Fibroblast of the conjunctiva (primary cell): ENCODE data around the gene MBNL1.
"Not testable (repeated sequence)": the region's sequence is repeated elsewhere in the genome, so short reads cannot be mapped to it uniquely, and the experiment has no call there.

Experiments
- DNase-seq: peaks from one replicate; pipeline ENCODE4 v3.0.0-alpha.2; 2010; ENCODE audit warnings: low read depth

The MBNL1 gene

DNA sequence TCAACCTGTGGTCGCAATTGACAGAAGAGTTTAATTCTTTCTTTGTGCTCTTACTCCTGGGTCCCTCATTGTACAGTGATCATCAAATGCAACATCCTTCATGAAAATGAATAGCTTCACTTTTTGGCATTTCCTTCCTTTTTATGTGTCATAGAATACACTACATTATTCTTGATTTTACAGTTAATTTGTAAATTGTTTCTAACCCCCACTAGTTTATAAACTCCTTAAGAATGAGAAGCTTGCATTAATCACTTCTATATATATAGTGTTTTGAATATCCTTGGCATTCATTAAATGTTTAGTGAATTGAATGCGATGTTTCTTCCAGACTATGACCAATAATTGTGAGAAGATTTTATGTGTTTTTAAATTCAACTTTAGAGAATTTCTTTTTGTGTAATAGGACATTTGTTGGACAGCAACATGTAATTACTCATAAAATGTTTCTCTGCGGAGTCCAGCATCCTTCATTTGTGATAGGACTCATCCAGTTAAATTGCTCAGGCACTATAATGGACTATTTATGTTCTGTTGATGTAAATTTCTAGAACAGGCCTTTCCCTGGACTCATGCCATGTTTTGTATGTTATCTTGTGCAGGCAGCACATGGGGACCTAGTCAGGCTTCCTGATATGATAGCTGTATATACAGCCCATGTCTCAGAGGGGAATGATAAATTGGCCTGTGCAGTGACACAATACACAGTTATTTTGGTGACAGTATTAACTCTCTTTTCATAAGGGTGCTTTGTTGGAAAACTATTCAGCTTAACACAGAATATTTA, 51.3 kb downstream of the MBNL1 start:
- no peak for DNase-seq

DNA sequence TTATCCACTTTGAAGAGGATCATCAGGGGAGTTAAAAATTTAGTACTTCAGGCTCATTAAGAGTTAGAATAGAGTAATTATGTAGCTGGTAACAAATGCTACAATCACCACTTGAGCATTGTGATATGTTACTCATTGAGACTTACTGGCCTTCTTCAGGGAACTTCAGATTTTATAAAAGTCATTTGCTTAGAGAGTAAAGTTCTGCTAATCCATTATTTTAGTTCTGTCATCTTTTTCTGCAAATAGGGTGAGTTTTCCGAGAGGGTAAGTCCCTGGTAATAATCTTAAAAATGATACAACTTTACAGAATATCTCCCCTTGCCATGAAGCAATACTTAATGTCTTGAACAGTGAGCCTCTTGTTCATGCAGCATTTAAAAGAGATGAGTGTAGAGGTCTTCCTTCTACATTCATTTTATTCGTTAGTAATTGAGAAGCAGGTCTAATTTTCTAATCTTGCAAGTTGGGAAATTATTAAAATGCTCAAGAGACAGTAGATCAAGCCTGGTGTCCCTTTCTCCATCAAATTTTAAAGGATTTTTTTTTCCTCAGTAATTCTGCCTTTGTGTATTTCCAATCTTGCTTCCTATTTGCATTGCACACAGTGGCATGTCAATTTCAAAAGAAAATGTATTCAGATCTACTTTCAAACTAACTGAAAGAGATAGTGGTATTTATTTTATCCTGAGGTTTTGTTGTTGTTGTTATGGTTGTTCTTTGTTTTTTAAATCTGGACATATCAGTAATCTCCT, 52.6 kb downstream of the MBNL1 start:
- DNase-seq = no peak

DNA sequence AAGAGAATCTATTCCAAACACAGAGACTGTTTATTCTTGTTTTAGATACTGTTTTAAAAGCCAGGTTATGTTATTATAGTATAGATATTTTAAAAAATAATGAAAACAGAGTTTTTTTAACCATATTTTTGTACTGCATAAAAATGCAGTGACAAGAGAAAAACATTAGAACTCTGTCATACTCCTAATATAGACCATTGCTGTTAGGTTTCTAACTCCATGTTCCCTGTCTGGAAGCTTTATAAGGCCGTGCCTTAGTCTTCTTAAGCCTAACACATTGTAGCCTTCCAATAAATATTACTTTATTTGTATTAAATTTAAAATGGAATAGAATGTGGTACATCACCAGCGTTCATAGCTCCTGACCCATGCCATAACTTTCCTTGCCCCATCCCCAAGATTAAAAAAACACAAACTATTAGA, 53.2 kb downstream of the MBNL1 start:
- DNase-seq = no peak

DNA sequence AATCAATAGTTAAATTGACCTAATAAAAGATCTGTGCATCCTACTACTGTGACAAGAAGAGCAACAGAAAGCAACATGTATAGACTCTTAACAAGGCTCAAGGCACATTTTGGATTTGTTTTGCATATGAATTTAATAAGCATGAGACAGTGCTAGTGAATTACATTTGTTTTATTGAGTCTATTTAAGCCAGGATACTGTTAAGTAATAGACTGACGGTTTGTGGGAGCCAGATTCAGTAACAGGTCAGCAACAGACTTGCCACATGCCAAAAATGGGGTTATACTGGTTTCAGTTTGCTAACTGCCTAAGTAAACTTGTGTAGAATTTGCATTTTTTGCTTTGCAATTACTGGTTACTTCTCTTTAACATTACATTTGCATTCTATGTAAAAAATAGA, 54.0 kb downstream of the MBNL1 start:
- peak; percentile 10 for DNase-seq

DNA sequence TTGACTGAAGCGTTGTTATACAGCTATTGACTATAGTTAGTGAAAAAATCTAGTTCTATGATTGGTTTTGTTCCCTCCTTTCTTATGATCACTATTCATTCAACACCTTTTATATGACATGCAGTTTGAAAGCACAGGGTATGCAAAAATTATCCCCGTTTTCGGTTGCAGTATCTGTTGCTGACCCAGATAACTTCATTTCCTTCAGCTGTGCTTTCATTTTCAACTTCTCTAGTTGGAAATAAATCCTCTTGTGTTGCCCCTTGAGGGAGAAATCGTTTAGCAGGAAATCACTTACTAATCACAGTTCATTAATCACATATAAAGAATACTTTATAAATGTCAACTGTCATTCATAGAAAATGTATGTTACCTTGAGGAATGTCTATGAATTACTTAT, 55.1 kb downstream of the MBNL1 start:
- DNase-seq = no peak

DNA sequence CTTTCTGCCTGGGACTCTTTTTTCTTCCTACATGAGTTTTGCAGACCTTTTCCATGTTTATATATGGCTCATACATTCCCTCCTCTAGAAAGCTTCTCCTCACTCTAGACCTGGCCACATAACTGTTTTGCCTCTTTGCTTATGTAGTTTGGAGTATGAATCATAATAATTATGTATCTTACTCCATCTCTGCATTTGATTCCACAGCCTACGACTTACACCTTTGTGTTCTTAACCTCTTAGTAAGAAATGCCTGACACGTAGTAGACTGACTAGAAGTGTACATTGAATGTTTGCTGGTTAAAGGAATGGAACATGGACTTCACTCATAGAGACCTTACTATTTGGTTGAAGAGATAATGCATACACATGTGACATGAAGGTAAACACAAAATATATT, 56.4 kb downstream of the MBNL1 start:
- DNase-seq = no peak

DNA sequence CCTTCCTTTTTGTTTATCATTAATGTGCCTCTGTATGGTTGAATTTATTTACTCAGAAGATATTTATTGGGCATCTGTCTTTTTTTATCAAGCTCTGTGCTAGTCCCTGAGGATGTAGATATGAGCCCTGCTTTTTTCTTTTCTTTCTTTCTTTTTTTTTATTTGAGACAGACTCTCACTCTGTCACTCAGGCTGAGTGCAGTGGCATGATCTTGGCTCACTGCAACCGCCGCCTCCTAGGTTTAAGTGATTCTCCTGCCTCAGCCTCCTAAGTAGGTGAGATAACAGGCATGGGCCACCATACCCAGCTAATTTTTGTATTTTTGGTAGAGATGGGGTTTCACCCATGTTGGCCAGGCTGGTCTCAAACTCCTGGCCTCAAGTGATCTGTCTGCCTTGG, 58.5 kb downstream of the MBNL1 start:
- no peak for DNase-seq

DNA sequence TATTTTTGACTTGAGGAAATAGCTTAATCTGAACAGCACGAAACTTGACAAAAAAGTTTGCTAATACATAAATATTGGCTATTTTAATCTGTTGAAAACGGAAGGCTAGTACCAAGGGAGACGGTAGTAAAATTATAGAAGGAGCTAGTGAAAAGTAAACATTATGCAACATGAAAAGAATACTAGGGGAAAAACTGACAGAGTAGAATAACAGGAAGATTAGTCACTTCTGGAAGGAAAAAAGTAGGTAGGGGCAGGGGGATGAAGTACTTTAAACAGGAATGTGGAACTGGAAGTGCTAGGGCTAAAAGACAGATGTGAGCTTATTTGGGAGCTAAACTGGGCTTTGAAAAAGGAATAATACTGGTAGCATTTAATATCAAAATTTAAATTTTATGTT, 60.1 kb downstream of the MBNL1 start:
- peak; percentile 79 for DNase-seq

DNA sequence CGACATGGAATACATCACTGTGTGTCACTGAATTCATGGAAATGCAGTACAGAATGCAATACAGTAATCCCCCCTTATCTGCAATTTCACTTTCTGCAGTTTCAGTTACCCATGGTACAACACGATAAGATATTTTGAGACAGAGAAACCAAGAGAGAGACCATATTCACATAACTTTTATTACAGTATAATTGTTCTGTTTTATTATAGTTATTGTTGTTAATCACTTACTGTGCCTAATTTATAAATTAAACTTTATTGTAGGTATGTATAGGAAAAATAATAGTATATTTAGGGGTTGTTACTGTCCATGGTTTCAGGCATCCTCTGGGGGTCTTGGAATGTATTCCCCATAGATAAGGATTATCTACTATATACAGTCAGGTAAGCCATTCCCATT, 61.8 kb downstream of the MBNL1 start:
- DNase-seq = no peak

DNA sequence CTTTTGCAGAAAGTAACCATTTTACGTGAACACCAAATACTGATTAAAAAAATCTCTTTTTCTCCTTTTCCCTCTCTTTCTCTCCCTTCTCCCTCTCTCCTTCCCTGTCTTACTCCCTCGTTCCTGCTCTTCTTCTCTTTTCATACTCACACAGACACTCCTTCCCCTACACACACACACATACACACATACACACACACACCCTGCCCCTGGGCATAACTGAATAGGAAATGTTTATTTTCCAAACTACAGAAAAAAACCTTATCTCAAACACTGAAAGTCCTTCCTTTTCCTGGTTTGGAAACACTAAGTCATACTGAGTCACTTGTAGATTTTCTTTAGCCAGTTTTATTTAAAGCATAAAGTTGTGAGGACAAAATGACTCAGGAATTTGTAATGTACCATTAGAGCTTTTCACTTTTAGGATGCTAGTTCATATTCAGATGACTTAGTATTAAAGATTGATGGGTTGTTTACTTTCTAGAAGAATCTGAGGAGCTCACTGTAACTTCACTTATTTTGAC, 62.4 kb downstream of the MBNL1 start:
- DNase-seq = peak; percentile 45

DNA sequence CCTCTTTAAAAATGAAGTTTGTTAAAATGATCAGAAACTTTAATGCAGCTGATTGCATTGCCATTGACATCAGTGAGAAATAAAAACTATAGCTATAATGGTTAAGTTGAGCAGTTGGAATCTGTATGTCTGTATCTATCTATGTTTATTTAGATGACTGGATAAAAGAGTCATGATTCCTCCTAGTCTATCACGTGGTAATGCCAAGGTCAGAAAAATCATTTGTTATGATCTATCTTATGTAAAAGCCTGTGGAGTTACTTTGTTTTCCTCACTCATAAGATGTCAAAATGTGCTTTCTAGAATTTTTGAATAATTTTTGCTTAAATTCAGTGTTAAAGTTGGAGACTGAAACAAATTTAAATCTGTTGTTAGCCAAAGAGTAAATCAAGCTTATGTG, 63.3 kb downstream of the MBNL1 start:
- no peak for DNase-seq

DNA sequence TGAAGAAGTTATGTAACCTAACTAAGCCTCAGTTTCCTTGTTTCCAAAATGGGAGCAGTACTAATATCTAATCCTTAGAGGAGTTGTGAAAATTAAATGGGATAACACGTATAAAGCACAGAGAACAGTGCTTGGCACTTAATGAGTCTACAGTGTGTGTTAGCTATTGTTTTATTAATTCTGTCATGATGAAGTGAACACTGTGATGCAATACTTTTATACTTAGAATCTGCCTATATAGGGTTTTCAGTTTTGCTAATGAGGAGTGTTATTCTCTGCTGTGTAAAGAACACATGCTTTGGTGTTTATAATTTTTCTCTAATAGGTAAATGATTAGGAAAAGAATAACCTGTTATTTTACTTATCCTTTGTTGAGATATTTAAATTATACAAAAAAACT, 65.2 kb downstream of the MBNL1 start:
- DNase-seq = no peak

DNA sequence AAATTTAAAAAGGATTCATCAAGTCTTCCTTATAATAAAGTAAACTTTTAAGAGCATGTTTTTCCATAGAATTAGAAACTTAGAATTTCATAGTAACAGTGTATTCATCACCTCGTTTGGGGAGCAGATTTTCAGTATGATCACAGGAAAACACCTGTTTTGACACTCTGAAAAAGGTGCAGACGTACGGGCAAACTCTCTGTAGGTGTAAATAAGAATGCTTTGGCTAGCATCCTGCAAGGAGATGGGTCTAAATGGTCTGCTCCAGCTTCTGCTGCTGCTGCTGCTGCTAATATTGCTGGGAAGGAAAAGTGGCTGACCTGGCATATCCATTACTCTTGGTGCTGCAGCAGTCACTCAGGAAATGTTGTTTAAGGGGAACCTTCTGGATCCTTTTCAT, 66.0 kb downstream of the MBNL1 start:
- DNase-seq = no peak

DNA sequence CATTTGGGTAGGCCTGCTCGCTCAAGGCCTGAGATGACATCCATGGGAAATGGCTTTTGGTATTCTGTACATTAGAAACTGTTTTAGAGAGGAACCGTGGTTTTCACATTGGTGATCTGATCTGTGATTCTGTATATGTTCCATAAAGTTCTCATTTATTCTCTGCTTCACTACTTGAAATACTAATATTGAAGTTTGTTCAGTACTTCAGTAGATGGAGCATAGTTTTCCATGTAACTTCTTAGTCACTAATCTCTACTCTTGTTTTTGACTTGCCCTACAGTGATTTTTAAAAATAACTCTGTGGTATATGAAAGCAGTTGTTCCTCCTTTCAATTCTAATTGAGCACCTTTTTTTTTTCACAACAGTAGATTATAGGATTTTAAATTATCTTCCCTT, 66.5 kb downstream of the MBNL1 start:
- no peak for DNase-seq

DNA sequence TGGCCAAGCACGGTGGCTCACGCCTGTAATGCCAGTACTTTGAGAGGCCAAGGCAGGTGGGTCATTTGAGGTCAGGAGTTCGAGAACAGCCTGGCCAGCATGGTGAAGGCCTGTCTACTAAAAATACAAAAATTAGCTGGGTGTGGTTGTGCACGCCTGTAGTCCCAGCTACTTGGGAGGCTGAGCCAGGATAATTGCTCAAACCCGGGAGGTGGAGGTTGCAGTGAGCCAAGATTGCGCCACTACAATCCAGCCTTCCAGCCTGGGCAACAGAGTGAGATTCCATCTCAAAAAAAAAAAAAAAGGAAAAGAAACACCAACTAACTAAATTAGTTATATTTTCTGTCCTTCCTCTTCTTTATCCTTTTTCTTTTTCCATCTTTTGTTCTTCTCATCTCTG, 68.6 kb downstream of the MBNL1 start:
- not testable (repeated sequence) for DNase-seq

DNA sequence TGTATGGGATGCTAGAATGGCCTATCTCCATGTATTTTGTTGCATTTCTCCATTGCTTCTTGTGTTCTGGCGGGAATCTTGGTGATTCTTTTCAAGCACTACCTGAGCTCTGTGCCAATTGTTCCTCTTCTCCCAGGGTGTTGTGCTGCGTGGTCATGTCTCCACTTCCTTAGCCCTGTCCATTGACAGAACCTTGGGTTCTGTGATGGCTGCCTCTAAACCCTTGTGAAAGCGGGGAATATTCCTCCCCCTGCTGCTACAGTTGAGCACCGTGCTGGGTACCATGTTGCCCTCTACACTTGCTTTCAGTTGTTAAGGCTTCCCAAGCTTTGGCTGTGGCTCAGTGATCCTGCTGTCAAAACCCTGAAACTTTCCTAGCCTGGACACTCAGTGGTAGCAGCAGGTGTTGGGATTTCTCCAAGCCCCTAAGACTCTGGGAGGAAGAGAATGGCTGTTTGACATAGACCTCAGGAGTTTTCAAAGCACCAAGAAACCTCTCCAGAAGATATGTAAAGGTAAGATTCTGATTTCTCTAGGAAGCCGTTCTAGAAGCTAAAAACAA, 69.5 kb downstream of the MBNL1 start:
- DNase-seq = no peak

DNA sequence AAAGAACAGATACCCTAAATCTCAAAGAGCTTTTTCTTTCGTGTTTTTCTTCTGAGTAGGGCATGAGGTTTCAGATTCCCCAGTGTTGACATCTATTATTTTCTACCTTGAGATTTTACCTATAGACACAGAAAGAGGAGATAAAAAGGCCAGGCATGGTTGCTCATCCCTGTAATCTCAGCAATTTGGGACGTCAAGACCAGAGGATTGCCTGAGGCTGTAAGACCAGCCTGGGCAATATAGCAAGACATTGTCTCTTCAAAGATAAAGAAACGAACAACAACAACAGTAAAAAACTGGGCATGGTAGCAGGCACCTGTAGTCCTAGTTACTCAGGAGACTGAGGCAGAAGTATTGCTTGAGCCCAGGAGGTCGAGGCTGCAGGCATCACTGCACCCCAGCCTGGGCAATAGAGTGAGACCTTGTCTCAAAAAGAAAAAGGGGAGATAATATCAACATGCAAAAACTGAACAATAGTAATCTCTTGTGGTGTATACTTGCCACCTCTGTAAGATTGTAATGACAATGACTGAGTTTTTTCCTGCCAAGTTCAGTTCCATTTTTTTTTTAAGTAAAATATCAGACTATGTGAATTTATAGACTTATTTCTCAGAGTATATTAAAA, 71.3 kb downstream of the MBNL1 start:
- DNase-seq = no peak

DNA sequence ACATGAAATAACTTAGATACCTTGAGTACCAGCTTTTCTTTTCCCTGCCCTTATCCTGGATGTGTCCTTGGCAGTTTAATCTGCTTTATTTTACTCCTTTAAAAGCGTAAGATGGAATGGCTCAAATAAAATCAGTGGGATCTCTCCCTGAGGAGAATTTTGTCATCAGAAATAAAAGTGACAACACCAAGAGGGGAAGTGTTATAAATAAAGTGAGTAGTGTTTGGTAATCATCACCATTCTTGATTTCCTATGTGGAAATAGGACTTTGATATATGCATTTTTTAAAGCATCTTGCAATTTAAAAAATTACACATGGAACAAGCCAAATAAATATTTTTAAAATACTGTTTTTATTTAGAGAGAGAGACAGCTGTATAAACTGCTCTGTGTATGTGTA, 76.5 kb downstream of the MBNL1 start:
- no peak for DNase-seq

DNA sequence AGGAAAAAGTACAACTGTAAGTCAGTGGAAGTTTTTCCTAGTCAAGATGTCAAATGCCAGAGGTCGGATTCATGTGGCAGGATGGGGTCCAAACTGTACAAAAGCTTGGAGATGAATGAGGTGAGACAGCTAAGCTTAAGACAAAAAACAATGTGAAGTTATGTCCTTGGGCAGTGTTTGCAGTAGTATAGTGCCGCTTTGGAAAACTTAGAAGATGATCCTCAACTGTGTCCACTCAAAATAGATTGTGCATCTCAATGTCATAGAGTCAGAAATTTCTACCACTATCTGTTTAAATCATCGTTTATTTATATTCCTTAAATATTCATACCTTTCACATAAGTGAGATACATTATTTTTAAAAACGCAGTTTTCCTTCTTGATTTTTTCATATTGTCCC, 77.3 kb downstream of the MBNL1 start:
- DNase-seq = no peak

DNA sequence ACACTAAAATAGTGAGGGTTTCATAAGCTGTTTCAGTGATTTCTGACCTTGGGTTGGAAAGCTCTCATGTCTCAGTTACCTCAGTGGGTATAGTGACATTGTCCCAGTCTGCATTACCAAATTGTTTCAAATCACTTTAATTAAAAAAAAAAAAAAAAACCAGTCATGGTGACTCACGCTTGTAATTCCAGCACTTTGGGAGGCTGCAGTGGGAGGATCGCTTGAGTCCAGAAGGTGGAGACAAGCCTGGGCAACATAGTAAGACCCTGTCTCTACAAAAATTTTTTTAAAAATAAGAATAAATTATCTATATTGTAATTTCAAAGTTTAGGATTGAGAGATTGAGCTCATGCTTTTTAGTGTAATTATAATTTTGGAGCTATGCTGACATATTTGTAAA, 78.0 kb downstream of the MBNL1 start:
- DNase-seq = no peak

DNA sequence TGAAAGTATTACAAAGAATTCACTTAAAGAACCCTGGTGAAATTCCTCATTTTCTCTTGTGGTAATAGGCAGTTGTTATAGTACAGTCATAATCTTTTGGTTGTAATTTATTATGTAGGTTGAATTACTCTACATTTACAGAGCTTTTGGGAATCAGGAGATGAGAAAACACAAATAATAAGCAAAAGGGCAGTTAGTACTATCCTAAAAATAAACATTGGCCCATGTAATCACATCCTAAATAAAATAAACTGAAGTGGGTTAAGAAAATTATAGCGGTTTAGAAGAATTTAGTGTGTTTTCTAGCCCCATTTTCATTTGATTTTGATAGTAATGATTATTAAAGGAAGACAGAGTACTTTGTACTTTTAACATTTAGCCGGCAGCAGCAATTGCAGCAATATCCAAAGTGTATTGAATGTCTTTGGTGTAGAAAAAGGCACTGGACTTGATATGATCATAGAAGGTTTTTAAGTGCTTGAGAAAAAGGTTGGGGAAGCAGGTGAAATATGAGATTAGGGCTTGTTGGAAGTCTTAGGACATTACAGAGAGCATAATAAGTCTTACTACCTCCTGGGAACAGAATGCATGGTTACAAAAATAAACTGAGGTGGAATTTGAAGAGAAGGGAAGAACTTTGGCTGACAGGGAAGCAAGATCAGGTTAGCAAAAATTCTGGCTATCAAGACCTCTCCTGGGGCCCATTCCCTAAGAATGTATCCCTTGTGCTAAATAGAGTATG, 79.9 kb downstream of the MBNL1 start:
- no peak for DNase-seq

DNA sequence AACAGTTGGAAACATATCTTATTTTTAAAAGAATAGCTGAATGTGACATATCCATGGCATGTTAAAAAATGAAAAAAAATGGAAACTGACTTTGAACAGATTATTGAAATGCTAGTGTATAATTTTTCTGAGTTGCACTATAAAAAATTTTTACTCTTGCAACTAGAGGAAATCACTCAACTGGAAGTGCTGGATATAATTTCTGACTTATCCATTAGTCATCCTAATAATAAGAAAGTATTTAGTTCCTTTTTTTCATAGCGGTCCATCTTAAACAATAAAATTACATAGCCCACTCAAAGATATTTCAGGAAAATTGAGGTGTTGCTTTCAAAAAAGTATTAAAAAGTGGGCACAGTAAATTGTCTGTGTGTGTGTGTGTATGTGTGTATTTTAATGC, 80.7 kb downstream of the MBNL1 start:
- DNase-seq = peak; percentile 23
